Caco-2 (cell line): ENCODE measurements around the gene FBXO40. TPM values are rescaled to one million over a fixed set of nuclear protein-coding genes. Genes with fewer than 3 reads are reported as not detected.

Experiments
- BruUV-seq: library from RNA; stranded (reverse); fragments of 400-500 nt; replicated peaks from 2 replicates; lab custom pipeline; 2021; lab: Mats Ljungman, UMichigan
- CTCF ChIA-PET: fragments of 300-600 bp; sonication (Branson Sonifier 250); formaldehyde crosslinking; loops from one replicate; lab custom pipeline; 2022; ENCODE audit warnings: antibody characterized with exemption; lab: Charles Lee
- POLR2A ChIA-PET: fragments of 300-600 bp; sonication (Branson Sonifier 250); formaldehyde crosslinking; loops from one replicate; lab custom pipeline; 2022; ENCODE audit warnings: antibody characterized with exemption; lab: Charles Lee
- DNase-seq, 2 experiments: peaks; one replicate each; pipeline versions ENCODE4 v3.0.0 to v3.0.0-alpha.2; 2020 to 2022
- H3K27me3 ChIP-seq: replicated peaks from 2 replicates; pipeline ENCODE4 v1.6.0; 2011; ENCODE audit warnings: low read length; ENCODE audit not compliant: control insufficient read depth, insufficient read depth
- H3K36me3 ChIP-seq: 2 replicates; pipeline ENCODE4 v1.5.1; 2011; ENCODE audit warnings: low read length; ENCODE audit not compliant: control insufficient read depth, insufficient read depth
- H3K4me1 ChIP-seq: fragments of 250-450 bp; sonication (Bioruptor Pico); 2 replicates; pipeline ENCODE4 v1.5.1; 2020; ENCODE audit warnings: mild to moderate bottlenecking
- H3K4me3 ChIP-seq: 2 replicates; pipeline ENCODE4 v1.5.1; 2011; ENCODE audit warnings: low read depth, mild to moderate bottlenecking, control low read depth, low read length
- H3K9me3 ChIP-seq: fragments of 250-450 bp; sonication (Bioruptor Pico); 2 replicates; pipeline ENCODE4 v1.5.1; 2020; ENCODE audit warnings: mild to moderate bottlenecking, moderate library complexity
- H3K27ac Mint-ChIP-seq: one replicate; pipeline ENCODE4 v1.8.0; 2022; ENCODE audit warnings: mixed read lengths; ENCODE audit not compliant: unreplicated experiment
- H3K27me3 Mint-ChIP-seq: one replicate; pipeline ENCODE4 v1.8.0; 2022; ENCODE audit warnings: mixed read lengths; ENCODE audit not compliant: insufficient read depth, unreplicated experiment
- H3K36me3 Mint-ChIP-seq: one replicate; pipeline ENCODE4 v1.8.0; 2022; ENCODE audit warnings: mild to moderate bottlenecking, mixed read lengths; ENCODE audit not compliant: insufficient read depth, unreplicated experiment
- H3K4me1 Mint-ChIP-seq: one replicate; pipeline ENCODE4 v1.8.0; 2022; ENCODE audit warnings: low read depth, mixed read lengths; ENCODE audit not compliant: unreplicated experiment
- H3K4me3 Mint-ChIP-seq: one replicate; pipeline ENCODE4 v1.8.0; 2022; ENCODE audit warnings: mild to moderate bottlenecking, moderate library complexity, mixed read lengths; ENCODE audit not compliant: unreplicated experiment
- H3K9me3 Mint-ChIP-seq: one replicate; pipeline ENCODE4 v1.8.0; 2022; ENCODE audit warnings: mixed read lengths; ENCODE audit not compliant: unreplicated experiment
- intact Hi-C: fragments of 100-400 bp; cut with micrococcal nuclease; formaldehyde crosslinking; loops from one replicate; pipeline ENCODE4 v1.10.0; 2022; ENCODE audit not compliant: unreplicated experiment
- total RNA-seq: library from RNA; stranded (reverse); gene quantifications from 2 replicates; pipeline ENCODE4 v1.2.3, GENCODE V29; 2022
- TF ChIP-seq, protein P1 (sequence below), 2 experiments: fragments of 200-600 bp in 1 of 2; IDR thresholded peaks; 1 replicate in 1 of 2; 2 replicates in 1 of 2; pipeline versions ENCODE4 v1.5.1 to v1.8.0; 2011 to 2022; ENCODE audit warnings: antibody characterized with exemption in 1 of 2, control low read depth in 1 of 2, inconsistent platforms in 1 of 2, low read depth in 1 of 2, low read length in 1 of 2, mild to moderate bottlenecking in 1 of 2, moderate library complexity in 1 of 2; ENCODE audit not compliant: insufficient read depth in 1 of 2, severe bottlenecking in 1 of 2, unreplicated experiment in 1 of 2

FBXO40 gene
- total RNA-seq, 1 experiment from 2014 or later = not detected

GRCh38 chr3:121648219-121648958, 55.2 kb downstream of the FBXO40 start:
- CTCF ChIA-PET = interaction anchor here (0.5 to 0.6 kb wide), 2 partner anchors 16 to 95 kb away, joined by 3 to 4 read pairs; no protein-coding TSS in a partner anchor
- TF ChIP-seq, protein P1, sequence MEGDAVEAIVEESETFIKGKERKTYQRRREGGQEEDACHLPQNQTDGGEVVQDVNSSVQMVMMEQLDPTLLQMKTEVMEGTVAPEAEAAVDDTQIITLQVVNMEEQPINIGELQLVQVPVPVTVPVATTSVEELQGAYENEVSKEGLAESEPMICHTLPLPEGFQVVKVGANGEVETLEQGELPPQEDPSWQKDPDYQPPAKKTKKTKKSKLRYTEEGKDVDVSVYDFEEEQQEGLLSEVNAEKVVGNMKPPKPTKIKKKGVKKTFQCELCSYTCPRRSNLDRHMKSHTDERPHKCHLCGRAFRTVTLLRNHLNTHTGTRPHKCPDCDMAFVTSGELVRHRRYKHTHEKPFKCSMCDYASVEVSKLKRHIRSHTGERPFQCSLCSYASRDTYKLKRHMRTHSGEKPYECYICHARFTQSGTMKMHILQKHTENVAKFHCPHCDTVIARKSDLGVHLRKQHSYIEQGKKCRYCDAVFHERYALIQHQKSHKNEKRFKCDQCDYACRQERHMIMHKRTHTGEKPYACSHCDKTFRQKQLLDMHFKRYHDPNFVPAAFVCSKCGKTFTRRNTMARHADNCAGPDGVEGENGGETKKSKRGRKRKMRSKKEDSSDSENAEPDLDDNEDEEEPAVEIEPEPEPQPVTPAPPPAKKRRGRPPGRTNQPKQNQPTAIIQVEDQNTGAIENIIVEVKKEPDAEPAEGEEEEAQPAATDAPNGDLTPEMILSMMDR (IDR thresholded peaks at IDR 0.05; ENCODE audit: insufficient read depth in 1 of 2, low read depth in 1 of 2, low read length in 1 of 2, severe bottlenecking in 1 of 2, unreplicated experiment in 1 of 2) = no peak
- Histone ChIP-seq H3K4me3 (no peak overlapping the region), H3K9me3 (no peaks in the 10 kb centered on the region), H3K4me1 (no peaks in the 10 kb centered on the region), H3K27me3 (no peaks in the 10 kb centered on the region), H3K36me3 (no peaks in the 10 kb centered on the region)
- BruUV-seq = no TSS peak
- no peak for DNase-seq
- Mint-ChIP-seq H3K9me3 (no peaks in the 10 kb centered on the region), H3K27ac (no peak overlapping the region), H3K27me3 (no peaks in the 10 kb centered on the region), H3K36me3 (no peaks in the 10 kb centered on the region), H3K4me3 (no peak overlapping the region), H3K4me1 (no peaks in the 10 kb centered on the region)
- POLR2A ChIA-PET = no interaction called here
- intact Hi-C loops = no loop called here

GRCh38 chr3:121649645-121650044, 56.5 kb downstream of the FBXO40 start:
- POLR2A ChIA-PET = no interaction called here
- no peaks in the 10 kb centered on the region for H3K36me3 Mint-ChIP-seq
- H3K27ac Mint-ChIP-seq = no peak overlapping the region
- H3K27me3 Mint-ChIP-seq = no peaks in the 10 kb centered on the region
- Histone ChIP-seq H3K27me3 (no peaks in the 10 kb centered on the region), H3K4me3 (no peak overlapping the region), H3K4me1 (no peaks in the 10 kb centered on the region), H3K9me3 (no peaks in the 10 kb centered on the region), H3K36me3 (no peaks in the 10 kb centered on the region)
- intact Hi-C loops = no loop called here
- no peaks in the 10 kb centered on the region for H3K4me1 Mint-ChIP-seq
- CTCF ChIA-PET = no interaction called here
- BruUV-seq = no TSS peak
- TF ChIP-seq, protein P1 (IDR thresholded peaks at IDR 0.05; ENCODE audit: insufficient read depth in 1 of 2, low read depth in 1 of 2, low read length in 1 of 2, severe bottlenecking in 1 of 2, unreplicated experiment in 1 of 2) = no peak
- no peaks in the 10 kb centered on the region for H3K9me3 Mint-ChIP-seq
- no peak for DNase-seq
- H3K4me3 Mint-ChIP-seq = no peak overlapping the region

DNA sequence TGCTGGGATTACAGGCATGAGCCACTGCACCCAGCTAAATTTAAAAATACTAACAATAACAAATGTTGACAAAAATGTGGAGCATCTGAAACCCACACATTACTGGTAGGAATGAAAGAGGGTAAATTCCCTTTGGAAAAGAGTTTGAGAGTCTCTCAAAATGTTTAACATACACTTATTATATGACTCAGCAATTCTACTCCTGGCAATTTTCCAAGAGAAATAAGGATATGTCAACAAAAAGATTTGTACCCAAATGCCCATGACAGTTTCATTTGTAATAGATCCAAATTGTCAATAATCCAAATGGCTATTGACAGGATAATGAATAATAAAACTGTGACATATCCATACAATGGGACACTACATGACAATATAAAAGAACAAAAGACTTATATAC, 58.5 kb downstream of the FBXO40 start:
- DNase-seq = no peak
- Mint-ChIP-seq H3K4me3 (no peak overlapping the region), H3K9me3 (no peaks in the 10 kb centered on the region), H3K36me3 (no peaks in the 10 kb centered on the region), H3K27ac (no peak overlapping the region), H3K27me3 (no peaks in the 10 kb centered on the region), H3K4me1 (peaks cover 2% of the 10 kb centered on the region)
- ChIA-PET POLR2A (no interaction called here), CTCF (no interaction called here)
- no peaks in the 10 kb centered on the region for H3K36me3 ChIP-seq
- no peaks in the 10 kb centered on the region for H3K4me1 ChIP-seq
- no peaks in the 10 kb centered on the region for H3K27me3 ChIP-seq
- BruUV-seq = no TSS peak
- intact Hi-C loops = no loop called here
- TF ChIP-seq, protein P1 (IDR thresholded peaks at IDR 0.05; ENCODE audit: insufficient read depth in 1 of 2, low read depth in 1 of 2, low read length in 1 of 2, severe bottlenecking in 1 of 2, unreplicated experiment in 1 of 2) = no peak
- no peak overlapping the region for H3K4me3 ChIP-seq
- no peaks in the 10 kb centered on the region for H3K9me3 ChIP-seq
